NCI-H187 (cell line): ENCODE results near the gene SBF2.

Source experiments
- DNase-seq, 2 experiments: peaks; one replicate each; lab custom pipeline; 2025; lab: John Stamatoyannopoulos, UW

Gene SBF2

DNA sequence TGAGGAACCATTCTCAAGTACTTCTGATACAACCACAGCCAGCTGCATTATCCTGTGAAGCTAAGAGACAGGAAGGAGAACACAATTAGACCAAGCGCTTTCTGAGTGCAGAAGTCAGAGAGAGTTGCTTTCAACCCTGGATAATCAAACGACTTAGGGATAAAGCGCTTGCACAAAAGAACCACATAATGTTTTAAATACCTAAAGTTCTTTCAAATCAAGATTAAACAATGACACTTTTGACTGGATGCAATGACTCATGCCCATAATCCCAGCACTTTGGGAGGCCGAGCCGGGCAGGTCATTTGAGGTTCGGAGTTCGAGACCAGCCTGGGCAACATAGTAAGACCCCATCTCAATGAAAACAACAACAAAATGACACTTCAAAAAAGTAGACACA lies 485.1 kb downstream of the SBF2 start:
- no peak for DNase-seq

DNA sequence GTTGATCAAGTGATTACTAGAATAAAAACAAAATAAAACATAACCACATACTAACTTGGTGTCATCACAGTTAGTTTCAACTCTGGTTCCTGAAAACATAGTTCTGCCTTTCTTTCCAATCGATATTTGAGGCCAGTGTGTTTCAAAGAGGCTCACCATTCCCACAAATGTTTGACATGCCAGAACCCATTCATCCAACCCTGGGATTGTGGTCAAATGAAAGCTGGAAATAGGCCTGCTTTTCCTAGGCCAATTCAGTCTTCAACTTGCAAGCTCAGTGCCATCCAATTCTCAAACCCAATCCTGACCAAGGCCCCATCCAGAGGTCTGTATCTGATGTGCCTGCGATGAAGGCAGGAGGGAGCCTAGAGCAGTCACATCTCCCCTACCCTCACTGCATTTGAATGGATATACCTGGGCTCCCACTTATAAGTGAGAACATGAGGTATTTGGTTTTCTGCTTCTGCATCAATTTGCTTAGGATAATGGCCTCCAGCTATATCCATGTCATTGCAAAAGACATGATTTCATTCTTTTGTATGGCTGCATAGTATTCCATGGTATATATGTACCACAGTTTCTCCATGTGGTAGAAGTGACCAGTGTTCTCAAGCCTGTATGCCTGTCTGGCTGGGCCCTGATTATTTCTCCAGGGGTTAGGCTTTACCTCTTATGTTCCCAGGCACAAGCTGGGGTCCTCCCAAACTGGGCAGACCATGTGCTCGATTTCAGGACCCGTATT lies 486.9 kb downstream of the SBF2 start:
- DNase-seq, result no peak

DNA sequence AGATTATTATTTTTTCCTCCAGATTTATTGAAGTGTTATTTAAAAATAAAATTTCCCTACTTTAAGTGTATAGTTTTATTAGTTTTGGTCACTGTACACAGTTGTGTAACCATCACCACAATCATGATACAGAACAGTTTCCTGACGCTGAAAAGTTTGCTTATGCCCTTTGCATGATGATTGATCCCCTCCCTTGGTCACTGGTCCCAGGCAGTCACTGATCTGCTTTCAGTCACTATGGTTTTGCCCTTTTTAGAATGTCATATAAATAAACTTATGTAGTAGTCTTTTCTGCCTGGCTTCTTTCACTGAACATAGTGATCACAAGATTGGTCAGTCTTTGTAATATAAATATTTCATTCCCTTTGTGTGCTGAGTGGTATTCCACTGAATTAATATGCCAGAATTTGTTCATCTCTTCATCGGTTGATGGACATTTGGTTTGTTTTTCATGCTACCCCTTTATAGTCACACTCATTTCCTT lies 489.6 kb downstream of the SBF2 start:
- no peak for DNase-seq

DNA sequence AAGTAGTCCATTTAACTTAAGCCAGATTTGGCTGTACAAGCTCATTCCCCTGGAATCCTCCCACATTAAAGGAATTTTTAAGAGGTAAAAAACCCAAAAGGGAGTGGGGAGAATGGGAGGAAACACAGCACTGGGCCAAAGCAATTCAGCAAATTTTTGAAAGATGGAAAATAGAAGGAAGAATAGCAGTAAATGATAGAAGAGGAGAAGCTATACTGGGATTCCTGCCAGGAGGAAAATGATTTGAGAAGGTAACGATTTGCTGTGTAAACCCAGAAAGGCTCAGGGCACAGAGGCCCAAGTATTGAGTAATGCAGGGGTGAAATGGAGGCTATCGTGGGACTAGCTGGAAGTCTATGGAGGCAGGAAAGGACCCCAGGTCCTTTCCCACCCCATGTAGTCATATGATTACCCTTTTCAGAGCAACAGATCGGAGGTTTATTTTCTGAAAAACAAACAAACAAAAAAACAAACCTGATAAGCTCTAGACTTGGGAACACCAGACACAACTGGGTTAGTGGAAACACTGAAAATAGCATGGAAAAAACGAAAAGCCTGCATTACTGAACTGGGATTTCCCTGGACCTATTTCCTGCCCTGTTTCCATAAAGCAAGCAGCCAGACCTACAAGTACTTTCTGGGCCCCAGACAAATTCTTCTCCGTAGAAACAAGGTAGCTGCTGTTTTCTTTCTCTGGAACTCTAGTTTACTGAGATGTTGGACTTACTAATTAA lies 490.2 kb downstream of the SBF2 start:
- no peak for DNase-seq

DNA sequence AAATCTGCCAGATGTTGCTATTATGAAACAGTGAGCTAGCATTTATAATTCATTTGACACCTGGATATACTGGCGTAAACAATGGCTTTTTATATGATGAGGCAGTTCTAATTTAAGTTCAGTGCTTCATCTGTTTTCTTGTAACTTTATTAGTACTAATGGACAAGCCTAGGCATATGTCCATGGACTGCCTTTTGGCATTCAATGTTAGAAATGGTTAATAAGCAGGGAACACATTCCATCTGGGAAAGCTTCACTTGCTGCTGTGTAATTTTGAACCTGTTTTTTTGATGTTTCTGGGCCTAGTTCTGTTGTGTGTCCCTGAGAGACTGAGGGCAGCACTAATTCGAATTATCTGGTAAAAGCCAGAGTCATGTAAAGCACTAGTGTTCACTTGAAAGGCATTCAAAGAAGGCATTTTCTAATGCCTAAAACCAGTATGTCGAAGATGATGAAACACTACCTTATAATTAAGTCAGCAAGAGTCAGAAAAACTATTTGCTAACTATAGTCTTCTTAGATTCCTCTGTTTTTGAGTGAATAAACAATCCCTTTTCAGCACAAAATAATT lies 491.6 kb downstream of the SBF2 start:
- no peak for DNase-seq

DNA sequence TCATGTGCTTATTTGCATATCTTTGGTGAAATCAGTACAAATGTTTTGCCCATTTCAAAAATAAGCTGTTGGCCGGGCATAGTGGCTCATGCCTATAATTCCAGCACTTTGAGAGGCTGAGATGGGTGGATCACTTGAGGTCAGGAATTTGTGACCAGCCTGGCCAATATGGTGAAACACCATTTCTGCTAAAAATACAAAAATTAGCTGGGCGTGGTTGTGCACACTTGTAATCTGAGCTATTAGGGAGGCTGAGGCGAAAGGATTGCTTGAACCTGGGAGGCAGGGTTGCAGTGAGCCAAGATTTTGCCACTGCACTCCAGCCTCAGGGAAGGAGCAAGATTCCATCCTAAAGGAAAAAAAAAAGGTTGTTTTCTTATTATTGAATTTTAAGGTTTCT lies 494.1 kb downstream of the SBF2 start:
- DNase-seq, result no peak

DNA sequence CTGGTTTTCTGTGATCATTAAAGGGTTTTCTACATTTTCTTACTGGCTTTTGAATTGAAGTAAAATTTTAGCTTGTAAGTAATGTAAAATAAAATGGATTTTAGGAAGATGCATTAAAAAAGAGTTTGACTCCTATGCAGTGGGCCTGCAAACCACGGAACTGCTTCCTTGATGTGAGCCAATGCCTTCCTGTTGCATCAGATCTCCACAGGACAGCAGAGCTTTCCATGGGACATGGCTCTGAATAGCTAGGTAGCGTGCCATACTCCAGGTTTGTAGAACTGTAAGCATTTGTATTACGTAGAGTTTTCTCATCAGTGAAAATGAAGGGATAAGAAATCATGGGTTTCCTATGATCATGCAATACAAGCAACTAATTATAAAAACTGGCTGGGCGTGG lies 496.7 kb downstream of the SBF2 start:
- DNase-seq, result no peak

DNA sequence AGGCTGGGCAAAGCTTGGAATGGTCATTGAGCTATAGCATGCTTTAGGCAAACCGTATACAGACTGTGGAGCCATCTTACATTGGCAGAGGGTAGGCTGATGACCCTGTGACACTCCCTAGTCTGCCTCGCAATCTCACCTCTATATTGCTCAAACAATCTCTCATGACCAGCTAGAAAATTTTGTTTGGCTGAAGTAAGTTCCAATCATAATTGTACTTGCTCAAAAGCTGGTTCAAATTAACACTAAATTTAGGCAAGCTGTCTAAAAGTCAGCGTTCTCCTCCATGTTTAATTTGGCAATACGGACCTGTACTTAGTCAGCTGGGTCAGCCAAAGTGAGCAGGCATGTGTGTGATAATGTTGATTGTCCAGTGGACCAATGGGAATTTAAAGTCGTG lies 497.2 kb downstream of the SBF2 start:
- no peak for DNase-seq

DNA sequence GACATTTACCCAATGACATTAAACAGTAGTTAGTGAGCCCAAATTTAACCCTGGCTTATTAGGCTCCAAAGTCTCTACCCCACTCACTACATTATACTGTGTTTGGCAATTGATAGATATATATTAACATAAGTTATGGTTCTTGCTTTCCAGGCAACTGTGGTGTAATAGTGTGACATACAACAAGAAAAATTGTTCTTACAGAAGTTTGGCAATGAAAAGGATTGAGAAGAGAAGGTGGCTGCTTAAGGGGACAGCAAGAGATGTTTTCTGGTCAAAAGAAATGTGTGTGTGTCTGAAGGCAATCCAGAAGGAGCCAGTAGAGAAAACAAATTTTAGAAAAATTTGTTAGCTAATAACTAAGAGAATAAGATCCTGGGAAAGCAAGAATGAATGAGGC lies 497.8 kb downstream of the SBF2 start:
- no peak for DNase-seq

DNA sequence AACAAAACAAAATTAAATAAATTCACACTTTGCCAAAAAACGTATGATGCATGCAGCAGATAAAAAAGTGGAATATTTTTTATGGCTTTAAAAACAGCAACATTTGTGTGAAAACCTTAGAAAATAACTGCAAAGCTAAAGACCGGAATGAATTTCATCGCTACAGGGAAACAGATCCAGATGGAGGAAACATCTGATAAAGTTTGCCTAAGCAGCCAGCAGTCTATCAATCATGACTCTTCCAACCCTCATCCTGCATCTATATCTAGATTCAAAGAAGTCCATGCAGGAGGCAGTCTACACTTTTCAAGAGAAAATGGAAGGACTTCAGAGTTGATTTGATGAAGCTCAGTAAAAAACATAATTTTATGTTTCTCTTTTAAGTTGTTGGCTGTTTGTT lies 503.3 kb downstream of the SBF2 start:
- no peak for DNase-seq

DNA sequence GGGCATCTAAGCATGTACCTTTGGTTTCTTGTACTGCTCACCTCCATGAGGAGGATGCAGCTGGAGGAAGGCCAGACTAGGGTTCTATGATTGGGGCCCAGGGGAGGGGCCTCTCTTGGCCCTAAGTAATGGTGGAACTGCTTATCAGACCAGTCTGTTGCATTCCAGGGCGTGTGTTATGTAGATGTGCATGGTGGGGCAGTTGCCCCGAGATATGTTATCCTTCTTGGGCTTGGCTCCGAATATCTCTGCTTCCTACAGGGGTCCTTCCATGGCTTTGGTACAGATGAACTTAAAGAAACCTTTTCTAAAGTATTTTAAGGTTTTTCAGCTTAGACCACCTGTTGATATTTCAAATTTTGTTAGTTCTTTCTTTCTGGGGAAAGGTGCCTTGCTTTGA lies 504.1 kb downstream of the SBF2 start:
- no peak for DNase-seq

DNA sequence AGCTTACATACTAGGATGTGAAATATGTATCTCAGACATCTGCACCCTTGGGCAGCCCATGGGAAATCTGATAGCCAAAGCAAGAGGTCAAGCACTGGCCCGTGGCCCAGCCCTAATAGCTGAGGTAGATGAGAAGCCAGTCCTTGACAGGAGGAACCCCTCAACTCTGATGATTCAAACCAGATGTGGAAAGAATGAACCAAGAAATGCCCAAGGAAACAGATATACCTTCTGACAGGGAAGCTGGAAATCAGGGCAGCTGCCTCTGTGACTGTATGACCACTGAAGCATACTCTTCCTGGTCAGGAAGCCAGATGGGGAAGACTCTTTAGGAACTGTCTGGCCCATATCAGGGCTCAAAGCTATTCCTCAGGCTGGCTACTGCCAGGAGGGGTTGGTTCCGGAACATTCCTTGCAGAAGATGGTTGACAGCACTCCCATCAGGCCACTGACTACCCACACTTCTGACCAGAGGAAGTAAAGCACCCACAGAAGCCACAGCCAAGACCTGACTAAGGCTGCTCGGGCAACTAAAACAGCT lies 506.0 kb downstream of the SBF2 start:
- DNase-seq, result no peak

DNA sequence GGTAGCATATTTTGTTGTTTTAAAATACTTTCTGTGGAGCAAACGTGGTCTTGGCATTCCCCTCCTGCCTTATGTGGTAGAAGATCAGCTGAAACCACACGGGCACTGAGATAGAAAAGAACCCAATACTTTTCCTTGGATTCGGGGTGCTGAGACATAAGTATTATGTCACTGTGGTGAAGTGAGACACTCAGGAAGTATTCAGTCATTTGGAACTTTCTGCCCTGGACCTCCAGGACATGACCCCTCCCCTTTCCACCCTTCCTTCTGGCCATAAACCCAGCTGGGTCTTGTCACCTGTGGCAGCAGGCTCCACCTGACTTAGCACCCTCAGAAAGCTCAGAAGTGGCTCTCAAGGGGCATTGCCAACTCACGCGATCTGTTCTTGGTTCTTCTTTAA lies 506.8 kb downstream of the SBF2 start:
- no peak for DNase-seq

DNA sequence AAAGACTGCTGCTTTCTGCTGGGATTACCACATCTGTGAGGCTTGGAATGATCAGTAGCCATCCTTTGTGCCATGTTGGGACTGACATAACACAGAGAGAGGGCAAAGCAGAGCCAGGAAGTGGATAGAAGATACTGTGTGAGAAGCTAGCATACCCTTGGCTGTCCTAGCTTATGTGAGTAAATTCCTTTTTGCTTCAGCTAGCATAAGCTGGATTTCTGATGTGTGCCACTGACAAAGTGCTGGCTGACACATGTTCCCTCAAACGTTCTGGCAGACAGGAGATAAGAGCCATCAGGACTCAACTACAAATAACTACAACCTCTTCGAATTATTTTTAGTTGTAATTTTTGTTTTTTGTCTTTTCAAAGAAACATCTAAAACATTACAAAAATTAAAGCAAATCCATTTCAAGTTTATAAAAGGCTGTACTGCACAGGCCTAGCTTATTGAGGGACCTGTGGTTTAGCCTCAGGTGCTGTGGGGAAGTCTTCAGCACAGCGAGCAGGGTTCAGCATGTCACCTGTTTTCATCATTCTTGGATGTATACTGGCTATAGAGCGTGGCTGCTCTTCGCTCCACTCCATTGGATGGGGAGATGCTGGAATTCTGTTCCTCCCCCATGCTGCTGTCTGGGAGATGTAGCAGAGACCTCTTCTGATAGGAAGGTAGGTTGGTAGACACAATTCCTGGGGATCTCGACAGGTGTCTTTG lies 509.3 kb downstream of the SBF2 start:
- DNase-seq, result no peak

DNA sequence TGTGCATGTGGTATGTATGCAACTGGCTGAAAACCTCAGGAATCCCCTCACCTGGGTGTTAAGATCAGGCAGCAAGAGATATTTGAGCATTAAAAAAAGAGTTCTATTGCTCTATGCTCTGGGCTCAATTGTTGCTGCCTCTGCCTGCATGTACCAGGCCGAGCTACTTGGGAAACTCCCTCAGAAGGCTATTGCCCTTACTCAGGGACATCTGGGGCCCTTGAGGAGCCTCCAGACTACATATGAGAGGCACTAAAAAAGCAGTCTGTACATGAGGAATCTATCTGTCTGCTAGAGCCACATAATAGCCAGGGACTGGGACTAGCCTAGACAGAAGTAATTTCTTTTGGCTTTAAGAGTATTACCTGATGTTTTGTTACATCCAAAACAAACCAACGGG lies 510.0 kb downstream of the SBF2 start:
- no peak for DNase-seq

DNA sequence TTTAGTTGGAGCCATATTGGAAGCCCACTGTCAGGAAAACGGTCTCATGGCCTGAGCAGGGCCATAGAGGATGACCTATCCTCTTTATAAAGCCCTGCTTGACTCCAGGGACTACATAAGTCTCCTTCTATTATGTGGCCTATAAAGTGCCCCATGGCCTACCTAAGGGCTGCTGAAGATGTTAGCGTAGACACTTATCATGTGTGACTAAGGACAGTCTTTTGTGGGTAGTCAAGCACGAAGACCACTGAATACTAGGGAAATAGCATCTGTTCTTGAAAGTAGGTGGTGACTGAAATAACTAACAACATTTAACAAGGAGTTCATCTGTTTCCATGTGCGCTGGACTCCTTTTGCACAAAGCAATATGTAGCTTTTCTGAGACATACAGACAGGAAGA lies 513.1 kb downstream of the SBF2 start:
- no peak for DNase-seq

DNA sequence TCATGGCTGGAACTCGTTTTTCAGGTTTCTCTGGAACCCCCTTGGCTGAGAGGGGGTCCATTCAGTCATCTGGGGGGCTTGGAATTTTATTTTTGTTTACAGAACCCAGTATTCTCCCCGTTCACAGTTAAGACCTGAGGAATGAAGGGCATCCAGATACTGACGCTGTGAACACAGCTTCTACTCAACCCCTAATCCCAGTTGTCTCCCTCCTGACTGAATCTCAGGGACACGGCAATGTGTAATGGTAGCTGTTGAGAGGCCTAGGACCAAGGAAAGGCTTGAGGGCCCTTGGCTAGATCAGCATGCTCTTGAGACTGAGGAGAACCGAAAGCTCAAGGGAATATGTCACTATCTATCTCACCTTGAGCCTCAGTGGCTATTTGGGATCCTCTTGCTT lies 516.5 kb downstream of the SBF2 start:
- no peak for DNase-seq

DNA sequence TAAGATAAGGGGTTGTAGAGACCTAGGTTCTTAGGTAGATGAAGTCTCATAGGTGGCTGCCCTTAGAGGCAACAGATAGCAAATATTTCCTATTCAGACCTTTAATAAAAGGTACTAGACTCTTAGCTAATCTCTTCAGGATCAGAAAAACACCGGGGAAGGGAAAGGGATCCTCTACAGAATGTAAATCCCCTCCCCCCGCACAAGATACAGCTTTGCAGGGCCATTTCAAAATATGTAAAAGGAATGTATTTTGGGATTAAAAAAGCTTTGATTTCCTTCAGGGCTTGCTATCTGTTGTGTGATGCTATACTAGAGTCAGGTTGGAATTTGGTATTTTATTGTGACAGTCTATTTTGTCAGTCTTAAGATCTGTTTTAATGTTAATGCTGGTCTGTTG lies 517.0 kb downstream of the SBF2 start:
- DNase-seq, result no peak

DNA sequence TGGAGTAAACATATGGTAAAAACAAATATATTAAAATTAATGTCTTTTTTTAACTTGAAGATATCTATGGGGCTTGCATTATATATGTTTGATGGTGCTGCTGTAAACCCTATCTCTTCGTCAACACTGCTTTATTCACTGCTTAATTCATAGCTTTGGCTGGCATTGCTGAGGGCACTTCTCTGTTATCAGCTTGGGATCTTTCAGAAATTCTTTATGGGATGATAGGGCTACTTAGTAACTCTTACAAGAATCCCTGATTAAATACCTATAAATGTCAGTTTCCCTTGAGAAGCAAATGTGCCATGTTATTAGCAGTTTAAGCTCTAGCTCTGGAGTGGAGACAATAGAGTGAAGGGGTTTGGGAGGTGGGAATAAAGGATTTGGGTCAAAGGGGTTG lies 517.8 kb downstream of the SBF2 start:
- no peak for DNase-seq

DNA sequence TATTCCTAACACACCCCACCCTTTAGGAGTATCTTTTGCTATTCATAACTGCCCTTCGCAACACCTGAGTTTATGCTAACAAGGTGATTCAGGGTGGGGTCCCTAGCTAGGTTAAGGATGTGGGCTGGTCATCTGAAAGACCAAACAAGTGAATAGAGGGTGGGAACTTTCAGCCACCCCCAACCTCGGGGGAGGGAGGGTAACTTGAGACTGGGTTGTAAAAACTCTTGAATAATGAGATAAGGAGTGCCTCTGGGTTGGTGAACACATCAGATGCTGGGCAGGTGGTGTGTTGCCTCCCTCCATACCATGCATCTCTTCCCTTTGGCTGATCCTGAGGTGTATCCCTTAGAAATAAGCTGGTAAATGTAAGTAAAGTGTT lies 518.6 kb downstream of the SBF2 start:
- no peak for DNase-seq

DNA sequence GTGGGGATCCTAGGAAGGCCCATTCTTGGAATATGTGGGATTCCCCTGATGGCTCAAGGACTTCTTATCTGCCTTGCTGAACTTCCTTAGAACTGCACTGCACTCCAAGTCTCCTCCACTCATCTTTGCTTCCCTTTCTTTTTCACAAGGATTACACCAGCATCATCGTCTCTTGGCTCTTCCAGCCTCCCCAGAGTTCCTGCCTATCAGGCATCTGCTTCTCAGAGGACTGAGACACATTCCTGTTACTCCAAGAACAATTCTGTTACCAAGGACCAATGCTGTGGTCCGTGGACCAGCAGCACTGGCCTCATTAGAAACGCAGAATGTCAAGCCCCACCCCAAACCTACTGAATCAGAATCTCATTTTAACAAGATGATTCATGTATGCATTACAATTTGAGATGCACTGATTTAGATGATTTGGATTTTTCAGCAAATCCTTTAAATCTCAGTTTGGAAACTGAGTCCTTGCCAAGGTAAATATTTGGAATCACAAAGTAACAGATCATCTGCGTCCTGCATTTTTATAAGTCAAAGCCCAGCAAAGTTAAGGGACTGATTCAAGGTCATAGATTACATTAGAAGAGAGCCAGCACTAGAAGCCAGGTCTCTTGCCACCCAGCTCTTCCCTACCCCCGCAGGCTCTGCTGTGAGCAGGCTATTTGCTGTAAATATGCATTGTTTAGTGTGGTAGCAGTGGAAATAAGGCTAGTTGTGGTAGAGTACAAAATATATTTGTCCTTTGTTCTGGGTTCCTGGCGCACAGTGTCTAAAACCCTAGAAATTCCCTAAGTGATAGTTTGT lies 519.2 kb downstream of the SBF2 start:
- no peak for DNase-seq

DNA sequence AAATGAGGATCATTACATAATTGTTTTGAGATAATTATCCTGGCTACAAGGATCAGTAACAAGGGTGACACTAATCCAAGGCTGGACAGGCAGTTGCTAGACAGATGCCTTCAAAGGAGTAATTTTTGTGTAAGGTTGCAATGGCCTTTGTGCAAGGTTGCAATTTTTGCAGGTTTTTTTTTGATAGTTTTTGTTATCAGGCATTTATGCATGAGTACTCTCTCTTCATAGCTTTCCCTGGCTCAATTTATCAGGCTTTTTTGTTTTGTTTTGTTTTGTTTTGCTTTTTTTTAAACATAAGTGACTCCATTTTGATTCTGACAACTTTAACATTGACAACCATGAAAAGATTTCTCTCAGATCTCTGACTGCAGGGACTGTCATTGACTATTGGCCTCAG lies 519.9 kb downstream of the SBF2 start:
- no peak for DNase-seq
